GM21447 (cell line): ENCODE results near the gene WHRN.

Source experiments
- ATAC-seq: cut with Tn5 transposase; IDR thresholded peaks from one replicate; pipeline ENCODE4 v1.9.1; 2021; ENCODE audit not compliant: unreplicated experiment

The WHRN gene

DNA sequence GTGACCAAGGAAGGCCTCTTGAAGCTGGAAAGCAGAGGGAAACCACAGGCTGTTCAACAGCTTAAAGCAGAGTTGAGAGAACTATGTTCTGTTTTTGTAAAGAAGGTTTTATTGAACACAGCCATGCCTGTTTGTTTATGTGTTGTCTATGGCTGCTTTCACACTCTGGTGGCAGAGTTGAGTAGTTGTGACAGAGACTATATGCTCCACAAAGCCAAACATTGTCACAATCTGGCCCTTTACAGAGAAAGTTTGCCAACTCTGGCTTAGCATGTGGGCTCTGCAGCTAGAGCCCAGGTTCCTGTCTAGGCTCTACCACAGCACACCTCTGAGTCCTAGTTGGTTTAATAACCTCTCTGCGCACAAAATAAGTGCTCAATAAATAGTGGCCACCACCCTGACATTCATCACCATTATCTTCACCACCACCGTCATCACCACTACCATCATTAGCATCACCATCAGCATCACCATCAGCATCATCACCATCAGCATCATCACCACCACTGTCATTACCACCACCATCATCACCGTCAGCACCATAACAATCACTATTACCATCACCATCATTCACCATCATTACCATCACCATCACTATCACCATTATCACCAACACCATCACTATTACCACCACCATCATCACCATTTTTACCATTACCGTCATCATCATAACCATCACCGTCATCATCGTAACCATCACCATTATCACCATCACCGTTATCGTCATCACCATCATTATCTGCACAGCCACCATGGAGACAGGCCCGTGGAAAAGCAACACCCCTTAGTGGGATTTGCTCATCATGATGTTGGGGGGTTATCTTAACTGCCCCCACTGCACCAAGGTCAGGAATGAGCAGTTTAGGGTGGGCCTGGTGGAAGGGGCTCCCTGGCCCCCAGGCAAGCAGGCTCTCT is 135.8 kb downstream of the WHRN start:
- no peak for ATAC-seq

- ATAC-seq, result no peak
Observed at GRCh38 chr9:114367772-114368569, 137.3 kb downstream of the WHRN start.

GRCh38 chr9:114367366-114367765 is 137.9 kb downstream of the WHRN start:
- ATAC-seq, result no peak

GRCh38 chr9:114366334-114367128 is 138.7 kb downstream of the WHRN start:
- ATAC-seq, result peak; percentile 53

DNA sequence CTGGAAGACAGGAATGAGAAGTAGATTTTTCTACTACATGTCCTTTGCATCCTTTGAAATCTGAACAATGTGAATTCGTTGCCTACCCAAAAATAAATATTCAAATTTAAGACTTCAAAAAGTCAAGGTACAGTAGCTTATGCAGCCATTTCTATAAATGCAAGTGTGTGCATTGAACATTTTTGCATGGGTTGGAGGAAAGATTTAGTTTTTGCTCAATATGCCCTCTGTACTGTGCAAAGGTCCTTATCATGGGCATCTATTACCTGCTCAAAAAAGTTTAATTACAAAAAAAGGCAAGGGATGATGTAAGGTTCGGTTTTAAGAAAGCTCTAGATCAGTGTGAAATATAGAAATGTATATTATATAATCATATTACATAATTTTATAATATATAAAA is 140.1 kb downstream of the WHRN start:
- ATAC-seq, result no peak

- no peak for ATAC-seq
Observed at GRCh38 chr9:114364134-114365041, 140.9 kb downstream of the WHRN start.

DNA sequence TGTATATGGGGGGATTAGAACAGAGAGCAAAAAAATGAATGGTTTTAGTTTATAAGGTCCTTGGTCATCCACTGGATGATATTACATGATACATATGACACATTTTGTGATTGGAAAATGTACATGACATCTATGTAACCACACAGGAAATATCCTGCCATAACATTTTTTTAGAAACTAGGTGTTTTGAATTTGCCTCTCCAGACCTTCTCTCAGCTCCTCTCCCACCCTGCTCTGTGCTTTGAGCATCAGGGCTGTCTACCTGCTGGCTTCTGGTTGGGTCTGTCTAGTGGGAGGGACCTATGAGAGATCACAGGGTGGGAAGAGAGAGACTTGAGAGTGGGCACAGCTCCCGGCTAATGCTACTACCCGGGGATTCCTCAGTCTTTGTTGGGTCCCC is 141.8 kb downstream of the WHRN start:
- no peak for ATAC-seq

GRCh38 chr9:114362394-114362793 is 142.9 kb downstream of the WHRN start:
- no peak for ATAC-seq

DNA sequence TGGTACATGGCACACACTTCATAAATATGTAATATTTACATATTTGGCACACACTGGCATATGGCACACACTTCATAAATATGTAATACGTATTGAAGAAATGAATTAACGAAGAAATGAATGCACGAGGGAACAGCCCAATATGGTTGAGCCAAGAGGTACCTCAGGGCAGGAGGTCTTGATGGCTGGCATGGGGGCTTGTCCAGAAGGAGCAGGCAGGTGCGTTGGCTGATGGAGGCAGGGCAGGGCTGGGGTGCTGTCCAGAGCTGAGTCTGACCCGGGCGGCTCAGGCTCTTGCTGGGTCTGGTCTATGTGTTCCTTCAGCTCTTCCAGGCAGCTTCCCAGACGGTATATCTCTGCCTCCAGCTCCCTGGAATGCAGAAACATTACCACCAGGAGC is 143.7 kb downstream of the WHRN start:
- no peak for ATAC-seq

- ATAC-seq, result no peak
Observed at GRCh38 chr9:114359801-114360200, 145.5 kb downstream of the WHRN start.

DNA sequence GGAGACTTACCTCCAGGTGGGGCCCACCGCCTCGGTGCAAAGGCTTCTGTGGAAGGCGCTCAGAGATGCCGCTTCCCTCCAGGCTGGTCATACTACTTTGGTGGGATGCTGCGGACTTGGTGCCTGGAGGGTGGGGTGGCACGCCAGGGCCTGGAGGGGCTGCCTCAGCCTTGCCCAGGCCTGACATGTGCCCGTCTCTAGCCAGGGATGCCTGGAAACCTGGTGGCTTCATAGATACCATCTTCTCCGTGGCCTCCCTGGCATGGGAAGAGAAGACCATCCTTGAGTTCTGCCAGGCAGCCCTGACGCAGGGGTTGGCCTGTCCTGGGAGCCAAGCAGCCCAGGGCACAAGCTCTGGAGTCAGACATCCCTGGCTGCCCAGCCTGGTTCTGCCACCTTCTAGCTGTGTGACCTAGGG is 147.4 kb downstream of the WHRN start:
- no peak for ATAC-seq

DNA sequence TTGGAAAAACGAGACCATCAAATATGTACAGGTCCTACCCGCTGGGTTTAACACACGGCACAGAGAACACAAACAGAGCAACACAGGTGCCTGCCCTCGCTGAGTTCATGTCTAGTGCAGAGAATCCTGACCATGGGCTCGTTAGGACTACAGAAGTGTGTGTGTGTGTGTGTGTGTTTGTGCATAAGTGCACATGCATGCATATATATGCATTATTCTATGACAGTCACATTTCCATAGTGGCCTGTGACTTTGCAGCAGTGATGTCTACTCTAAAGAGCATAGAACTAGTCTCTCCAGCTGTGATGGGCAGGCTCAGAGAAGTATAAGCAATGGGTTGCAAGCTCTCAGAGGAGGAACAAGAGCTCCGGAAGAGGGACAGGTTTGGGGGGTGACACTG is 147.9 kb downstream of the WHRN start:
- no peak for ATAC-seq

- ATAC-seq, result no peak
Observed at GRCh38 chr9:114356792-114357191, 148.5 kb downstream of the WHRN start.

GRCh38 chr9:114355821-114356220 is 149.5 kb downstream of the WHRN start:
- no peak for ATAC-seq
